ENCODE results near the gene SPOCK2. TPM values are rescaled to one million over a fixed set of nuclear protein-coding genes. Genes with fewer than 3 reads are reported as not detected.

Gene SPOCK2
- total and polyA plus RNA-seq, 2 of the 13 experiments (the other 11 are each of a cell fraction or from before 2014, with no cell fraction given), result 8.6 to 30.6 TPM

DNA sequence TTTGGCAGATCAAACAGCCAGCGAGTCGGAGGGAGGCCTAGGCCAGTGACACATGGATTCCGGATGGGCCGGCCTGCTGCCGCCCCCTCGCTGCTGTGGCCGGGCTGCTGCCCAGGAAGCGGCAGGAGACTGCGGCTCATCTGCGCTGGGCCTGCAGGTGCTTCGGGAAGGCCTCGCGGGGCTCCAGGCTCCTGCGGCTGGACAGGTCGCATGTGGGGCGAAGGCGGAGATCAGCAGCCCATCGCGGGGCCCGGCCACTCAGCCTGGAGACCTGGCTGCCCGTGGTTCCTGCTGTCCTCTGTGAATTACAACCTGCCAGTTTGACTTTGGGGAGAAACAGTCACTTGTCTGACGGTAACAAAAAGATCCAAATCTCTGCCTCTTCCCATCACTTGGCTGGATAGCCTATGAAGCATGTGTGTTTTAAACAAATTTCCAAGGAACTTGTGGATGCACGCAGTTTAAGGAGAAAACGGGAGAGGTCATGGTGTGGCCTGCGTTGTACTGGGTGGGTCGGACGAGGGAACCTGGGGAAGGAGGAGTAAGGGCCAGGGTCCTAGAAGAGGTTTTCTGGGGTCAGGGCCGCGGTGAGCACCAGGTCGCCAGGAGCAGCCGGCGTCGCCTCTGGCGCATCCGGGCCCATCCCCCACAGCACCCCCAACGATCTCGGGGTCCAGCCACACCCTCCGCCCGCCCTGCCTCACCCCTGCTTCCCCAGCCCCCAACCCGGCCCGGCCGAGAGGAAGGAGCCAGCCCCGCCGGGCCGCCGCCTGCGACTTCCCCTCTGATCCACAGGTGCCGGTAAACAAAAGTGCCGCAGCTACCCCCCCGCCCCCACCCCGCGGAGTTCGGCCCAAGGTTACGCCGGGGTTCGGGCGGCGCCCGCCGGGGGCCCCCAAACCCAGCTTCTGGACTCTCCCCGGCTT lies 1.6 kb downstream of the SPOCK2 start (continued):
- TF ChIP-seq, protein P1, sequence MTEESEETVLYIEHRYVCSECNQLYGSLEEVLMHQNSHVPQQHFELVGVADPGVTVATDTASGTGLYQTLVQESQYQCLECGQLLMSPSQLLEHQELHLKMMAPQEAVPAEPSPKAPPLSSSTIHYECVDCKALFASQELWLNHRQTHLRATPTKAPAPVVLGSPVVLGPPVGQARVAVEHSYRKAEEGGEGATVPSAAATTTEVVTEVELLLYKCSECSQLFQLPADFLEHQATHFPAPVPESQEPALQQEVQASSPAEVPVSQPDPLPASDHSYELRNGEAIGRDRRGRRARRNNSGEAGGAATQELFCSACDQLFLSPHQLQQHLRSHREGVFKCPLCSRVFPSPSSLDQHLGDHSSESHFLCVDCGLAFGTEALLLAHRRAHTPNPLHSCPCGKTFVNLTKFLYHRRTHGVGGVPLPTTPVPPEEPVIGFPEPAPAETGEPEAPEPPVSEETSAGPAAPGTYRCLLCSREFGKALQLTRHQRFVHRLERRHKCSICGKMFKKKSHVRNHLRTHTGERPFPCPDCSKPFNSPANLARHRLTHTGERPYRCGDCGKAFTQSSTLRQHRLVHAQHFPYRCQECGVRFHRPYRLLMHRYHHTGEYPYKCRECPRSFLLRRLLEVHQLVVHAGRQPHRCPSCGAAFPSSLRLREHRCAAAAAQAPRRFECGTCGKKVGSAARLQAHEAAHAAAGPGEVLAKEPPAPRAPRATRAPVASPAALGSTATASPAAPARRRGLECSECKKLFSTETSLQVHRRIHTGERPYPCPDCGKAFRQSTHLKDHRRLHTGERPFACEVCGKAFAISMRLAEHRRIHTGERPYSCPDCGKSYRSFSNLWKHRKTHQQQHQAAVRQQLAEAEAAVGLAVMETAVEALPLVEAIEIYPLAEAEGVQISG (CRISPR knock-in tag; IDR thresholded peaks at IDR 0.05), result no peak
- TF ChIP-seq, protein P2, sequence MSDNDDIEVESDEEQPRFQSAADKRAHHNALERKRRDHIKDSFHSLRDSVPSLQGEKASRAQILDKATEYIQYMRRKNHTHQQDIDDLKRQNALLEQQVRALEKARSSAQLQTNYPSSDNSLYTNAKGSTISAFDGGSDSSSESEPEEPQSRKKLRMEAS (IDR thresholded peaks at IDR 0.05), result peak; percentile 36; the same call in 1 of the 2 replicates
- TF ChIP-seq EZH2 (conservative IDR thresholded peaks at IDR 0.05; ENCODE audit: low read depth, low read length) (0 out of 2 replicates have a peak, but pooled peaks have one; percentile 44), ZFAT (CRISPR knock-in tag; conservative IDR thresholded peaks at IDR 0.05) (no peak), ZSCAN12 (CRISPR knock-in tag; IDR thresholded peaks at IDR 0.05) (no peak), ZFY (CRISPR knock-in tag; IDR thresholded peaks at IDR 0.05) (peak; percentile 85), KLF6 (CRISPR knock-in tag; IDR thresholded peaks at IDR 0.05) (no peak), LCORL (IDR thresholded peaks at IDR 0.05) (no peak), LCORL (CRISPR knock-in tag; IDR thresholded peaks at IDR 0.05) (peak; percentile 25), ZSCAN22 (CRISPR knock-in tag; IDR thresholded peaks at IDR 0.05) (0 out of 2 replicates have a peak, but pooled peaks have one; percentile 23), NCOA1 (CRISPR knock-in tag; IDR thresholded peaks at IDR 0.05) (no peak), ZNF335 (CRISPR knock-in tag; IDR thresholded peaks at IDR 0.05) (peak; percentile 47; the same call in 1 of the 2 replicates), TBX2 (CRISPR knock-in tag; IDR thresholded peaks at IDR 0.05; ENCODE audit: borderline replicate concordance) (peak; percentile 12; the same call in 1 of the 2 replicates), REPIN1 (CRISPR knock-in tag; IDR thresholded peaks at IDR 0.05; ENCODE audit: borderline replicate concordance, low read depth) (no peak)
- TF ChIP-seq, protein P3, sequence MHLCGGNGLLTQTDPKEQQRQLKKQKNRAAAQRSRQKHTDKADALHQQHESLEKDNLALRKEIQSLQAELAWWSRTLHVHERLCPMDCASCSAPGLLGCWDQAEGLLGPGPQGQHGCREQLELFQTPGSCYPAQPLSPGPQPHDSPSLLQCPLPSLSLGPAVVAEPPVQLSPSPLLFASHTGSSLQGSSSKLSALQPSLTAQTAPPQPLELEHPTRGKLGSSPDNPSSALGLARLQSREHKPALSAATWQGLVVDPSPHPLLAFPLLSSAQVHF (CRISPR knock-in tag; IDR thresholded peaks at IDR 0.05), result no peak
- TF ChIP-seq, protein P4, sequence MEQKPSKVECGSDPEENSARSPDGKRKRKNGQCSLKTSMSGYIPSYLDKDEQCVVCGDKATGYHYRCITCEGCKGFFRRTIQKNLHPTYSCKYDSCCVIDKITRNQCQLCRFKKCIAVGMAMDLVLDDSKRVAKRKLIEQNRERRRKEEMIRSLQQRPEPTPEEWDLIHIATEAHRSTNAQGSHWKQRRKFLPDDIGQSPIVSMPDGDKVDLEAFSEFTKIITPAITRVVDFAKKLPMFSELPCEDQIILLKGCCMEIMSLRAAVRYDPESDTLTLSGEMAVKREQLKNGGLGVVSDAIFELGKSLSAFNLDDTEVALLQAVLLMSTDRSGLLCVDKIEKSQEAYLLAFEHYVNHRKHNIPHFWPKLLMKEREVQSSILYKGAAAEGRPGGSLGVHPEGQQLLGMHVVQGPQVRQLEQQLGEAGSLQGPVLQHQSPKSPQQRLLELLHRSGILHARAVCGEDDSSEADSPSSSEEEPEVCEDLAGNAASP (CRISPR knock-in tag; IDR thresholded peaks at IDR 0.05; ENCODE audit: borderline replicate concordance), result peak; percentile 14; the same call in 1 of the 2 replicates
- TF ChIP-seq, protein P5, sequence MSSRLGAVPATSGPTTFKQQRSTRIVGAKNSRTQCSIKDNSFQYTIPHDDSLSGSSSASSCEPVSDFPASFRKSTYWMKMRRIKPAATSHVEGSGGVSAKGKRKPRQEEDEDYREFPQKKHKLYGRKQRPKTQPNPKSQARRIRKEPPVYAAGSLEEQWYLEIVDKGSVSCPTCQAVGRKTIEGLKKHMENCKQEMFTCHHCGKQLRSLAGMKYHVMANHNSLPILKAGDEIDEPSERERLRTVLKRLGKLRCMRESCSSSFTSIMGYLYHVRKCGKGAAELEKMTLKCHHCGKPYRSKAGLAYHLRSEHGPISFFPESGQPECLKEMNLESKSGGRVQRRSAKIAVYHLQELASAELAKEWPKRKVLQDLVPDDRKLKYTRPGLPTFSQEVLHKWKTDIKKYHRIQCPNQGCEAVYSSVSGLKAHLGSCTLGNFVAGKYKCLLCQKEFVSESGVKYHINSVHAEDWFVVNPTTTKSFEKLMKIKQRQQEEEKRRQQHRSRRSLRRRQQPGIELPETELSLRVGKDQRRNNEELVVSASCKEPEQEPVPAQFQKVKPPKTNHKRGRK (CRISPR knock-in tag; IDR thresholded peaks at IDR 0.05), result no peak
- TF ChIP-seq, protein P6, sequence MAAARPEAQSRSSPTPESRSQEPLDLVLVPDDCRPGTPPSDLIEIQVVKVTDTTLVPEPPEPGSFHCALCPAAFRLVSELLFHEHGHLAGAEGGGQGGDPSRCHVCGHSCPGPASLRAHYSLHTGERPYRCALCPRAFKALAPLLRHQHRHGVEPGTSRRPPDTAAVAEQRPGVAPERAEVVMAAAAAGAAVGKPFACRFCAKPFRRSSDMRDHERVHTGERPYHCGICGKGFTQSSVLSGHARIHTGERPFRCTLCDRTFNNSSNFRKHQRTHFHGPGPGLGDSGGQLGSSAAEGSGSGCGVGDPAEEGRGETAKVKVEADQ (CRISPR knock-in tag; IDR thresholded peaks at IDR 0.05; ENCODE audit: borderline replicate concordance), result 0 out of 2 replicates have a peak, but pooled peaks have one; percentile 38

Data from HepG2 (cell line).